ENCODE results near the gene AP3B1.

GRCh38 chr5:78182838-78183237, 111.7 kb downstream of the AP3B1 start:
- TF ChIP-seq, protein P1, sequence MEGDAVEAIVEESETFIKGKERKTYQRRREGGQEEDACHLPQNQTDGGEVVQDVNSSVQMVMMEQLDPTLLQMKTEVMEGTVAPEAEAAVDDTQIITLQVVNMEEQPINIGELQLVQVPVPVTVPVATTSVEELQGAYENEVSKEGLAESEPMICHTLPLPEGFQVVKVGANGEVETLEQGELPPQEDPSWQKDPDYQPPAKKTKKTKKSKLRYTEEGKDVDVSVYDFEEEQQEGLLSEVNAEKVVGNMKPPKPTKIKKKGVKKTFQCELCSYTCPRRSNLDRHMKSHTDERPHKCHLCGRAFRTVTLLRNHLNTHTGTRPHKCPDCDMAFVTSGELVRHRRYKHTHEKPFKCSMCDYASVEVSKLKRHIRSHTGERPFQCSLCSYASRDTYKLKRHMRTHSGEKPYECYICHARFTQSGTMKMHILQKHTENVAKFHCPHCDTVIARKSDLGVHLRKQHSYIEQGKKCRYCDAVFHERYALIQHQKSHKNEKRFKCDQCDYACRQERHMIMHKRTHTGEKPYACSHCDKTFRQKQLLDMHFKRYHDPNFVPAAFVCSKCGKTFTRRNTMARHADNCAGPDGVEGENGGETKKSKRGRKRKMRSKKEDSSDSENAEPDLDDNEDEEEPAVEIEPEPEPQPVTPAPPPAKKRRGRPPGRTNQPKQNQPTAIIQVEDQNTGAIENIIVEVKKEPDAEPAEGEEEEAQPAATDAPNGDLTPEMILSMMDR (IDR thresholded peaks at IDR 0.05; ENCODE audit: borderline replicate concordance, extremely low read depth, low read length, poor library complexity, severe bottlenecking) = no peak
- no peak for TF ChIP-seq EZH2 (IDR thresholded peaks at IDR 0.05; ENCODE audit: borderline replicate concordance, low read depth, low read length, severe bottlenecking)
